NCI-H526 (cell line): Measurements from ENCODE around the gene IFNAR1.
A peak's percentile ranks its signal among the peaks of the same experiment; 100 is the strongest.

ENCODE experiments used
- DNase-seq, 2 experiments: peaks; one replicate each; lab custom pipeline; 2025; lab: John Stamatoyannopoulos, UW

Gene IFNAR1

DNA sequence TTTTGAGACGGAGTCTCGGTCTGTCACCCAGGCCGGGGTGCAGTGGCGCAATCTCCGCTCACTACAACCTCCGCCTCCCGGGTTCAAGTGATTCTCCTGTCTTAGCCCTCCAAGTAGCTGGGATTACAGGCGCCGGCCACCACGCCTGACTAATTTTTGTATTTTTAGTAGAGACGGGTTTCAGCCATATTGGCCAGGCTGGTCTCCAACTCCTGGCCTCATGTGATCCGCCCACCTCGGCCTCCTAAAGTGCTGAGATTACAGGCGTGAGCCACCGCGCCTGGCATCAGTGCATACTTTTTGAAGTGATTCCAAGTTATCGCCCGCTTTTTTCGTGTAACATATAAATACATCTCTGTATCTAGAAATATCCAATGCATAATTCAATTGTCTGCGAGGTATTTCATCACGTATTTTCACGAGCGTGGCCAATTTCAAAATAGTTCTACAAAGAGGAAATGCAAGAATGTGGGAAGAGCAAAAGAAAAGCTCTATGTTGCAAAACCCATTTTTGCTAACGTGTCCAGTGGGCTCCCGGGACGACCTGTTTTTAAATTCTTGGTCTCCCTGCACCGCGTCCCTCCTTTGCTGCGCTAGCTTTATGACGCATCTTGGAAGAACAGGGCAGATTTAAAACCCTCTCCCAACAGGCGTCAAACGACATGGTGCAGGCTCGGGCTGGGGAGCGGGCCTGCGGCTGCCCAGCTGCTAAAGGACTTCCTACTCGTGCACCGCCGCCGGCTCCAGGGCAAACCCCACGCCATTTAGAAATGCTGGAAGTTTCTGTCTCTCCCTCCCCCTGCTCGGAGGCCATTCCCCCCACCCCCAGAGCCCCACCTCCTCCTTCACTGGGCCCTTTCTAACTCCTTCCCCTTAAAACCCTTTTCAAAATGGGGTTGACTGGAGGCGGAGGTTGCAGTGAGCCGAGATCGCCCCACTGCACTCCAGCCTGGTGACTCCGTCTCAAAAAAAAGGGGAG is 77.5 kb downstream of the IFNAR1 start:
- DNase-seq = peak in 1 of 2 experiments; percentile 53

DNA sequence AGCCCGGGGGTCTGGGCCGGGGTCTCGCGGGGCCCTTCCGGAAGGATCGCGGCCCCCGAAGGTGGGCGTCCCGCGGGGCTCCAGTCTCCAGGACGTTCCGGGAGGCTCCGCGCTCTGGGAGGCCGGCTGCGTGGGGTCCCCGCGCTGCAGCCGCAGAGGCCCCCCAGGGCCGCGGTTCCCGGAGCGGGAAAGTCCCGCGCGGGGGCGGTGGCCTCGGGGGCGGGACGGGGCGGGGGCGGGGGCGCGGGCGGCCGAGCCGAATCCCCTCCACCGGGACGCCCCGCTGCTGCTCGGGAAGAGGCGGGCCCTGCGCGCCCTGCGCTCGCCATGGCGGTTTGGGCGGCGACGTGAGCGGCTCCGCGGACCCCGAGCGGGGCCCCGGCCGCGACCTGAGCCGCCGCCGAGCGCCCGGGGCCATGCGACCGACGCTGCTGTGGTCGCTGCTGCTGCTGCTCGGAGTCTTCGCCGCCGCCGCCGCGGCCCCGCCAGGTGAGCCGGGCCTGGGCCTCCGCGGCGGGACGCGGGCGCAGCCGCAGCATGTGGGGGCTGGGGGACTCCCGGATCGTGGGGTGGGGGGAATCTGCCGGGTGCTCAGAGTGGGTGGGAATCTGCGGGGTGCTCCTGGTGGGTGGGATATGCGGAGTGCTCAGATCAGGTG is 78.5 kb downstream of the IFNAR1 start, which contains the start of gene IFNGR2:
Gene IFNGR2, plus strand, starts transcription at position 286 of the 658 bp plus-strand sequence. Its CDS starts 131 bp downstream, at position 417.
- peak in 1 of 2 experiments; percentile 60 for DNase-seq

- peak; percentile 21 to 68 for DNase-seq
Observed at GRCh38 chr21:33403786-33404585, 79.2 kb downstream of the IFNAR1 start.

DNA sequence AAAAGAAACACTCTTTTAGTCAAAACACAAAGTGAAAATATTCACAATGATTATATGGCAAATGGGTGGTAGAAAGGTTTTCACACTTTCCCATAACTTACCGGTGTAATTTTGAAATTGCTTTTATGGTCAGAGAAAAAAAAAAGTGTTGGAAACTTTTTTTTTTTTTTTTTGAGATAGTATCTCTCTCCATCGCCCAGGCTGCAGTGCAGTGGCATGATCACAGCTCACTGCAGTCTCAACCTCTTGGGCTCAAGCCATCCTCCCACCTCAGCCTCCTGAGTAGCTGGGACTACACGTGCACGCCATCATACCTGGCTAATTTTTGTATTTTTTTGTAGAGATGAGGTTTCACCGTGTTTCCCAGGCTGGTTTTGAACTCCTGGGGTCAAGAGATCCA is 81.7 kb downstream of the IFNAR1 start:
- DNase-seq = no peak
